ENCODE data around the gene GTF2H1. TPM values are rescaled to one million over a fixed set of nuclear protein-coding genes. Genes with fewer than 3 reads are reported as not detected.
"Not testable (repeated sequence)": the region's sequence is repeated elsewhere in the genome, so short reads cannot be mapped to it uniquely, and the experiment has no call there.

GTF2H1 gene
- total RNA-seq, 4 donors from 2014 or later: 46.4 to 73.0 (median 53.5) TPM

- peak within 1 kb of the TSS; percentile 96 for H3K4me3 ChIP-seq (ENCODE audit: low read depth, poor library complexity, severe bottlenecking)
- intact Hi-C loops (cut with DNase I; ENCODE audit: low total_unique reads): loop anchor here (10.0 kb wide), 1 partner anchor 70 kb away; the partner anchor contains the start of genes GTF2H1 and HPS5
- TF ChIP-seq CTCF (IDR thresholded peaks at IDR 0.05) (no peak), POLR2A (IDR thresholded peaks at IDR 0.05) (peak in 1 of 2 donors; percentile 94)
- DNase-seq (ENCODE audit: low spot score in 2 of 2): peak; percentile 97 to 100
- WGBS, 2 donors: 1% methylated on average over 15 to 60 of the region's 60 CpGs
Observed at GRCh38 chr11:18394275-18394927, 72.0 kb downstream of the GTF2H1 start, which contains the start of gene LDHA. LDHA (plus strand) TSS chr11:18394563; CDS start chr11:18396843, 2,280 bp downstream.

- 1% methylated on average over 33 to 36 of the region's 36 CpGs for WGBS, 2 donors
- intact Hi-C loops (cut with DNase I; ENCODE audit: low total_unique reads): loop anchor here (10.0 kb wide), 1 partner anchor 70 kb away; the partner anchor contains the start of genes GTF2H1 and HPS5
- H3K4me3 ChIP-seq (ENCODE audit: low read depth, poor library complexity, severe bottlenecking): peak overlapping the region; percentile 96
- TF ChIP-seq POLR2A (IDR thresholded peaks at IDR 0.05) (no peak), CTCF (IDR thresholded peaks at IDR 0.05) (no peak)
- DNase-seq (ENCODE audit: low spot score in 2 of 2): no peak
Observed at GRCh38 chr11:18394928-18395734, 72.8 kb downstream of the GTF2H1 start.

GRCh38 chr11:18395735-18396504 is 73.6 kb downstream of the GTF2H1 start:
- peak overlapping the region; percentile 96 for H3K4me3 ChIP-seq (ENCODE audit: low read depth, poor library complexity, severe bottlenecking)
- 0 to 1% methylated on average over 43 to 46 of the region's 46 CpGs for WGBS, 2 donors
- intact Hi-C loops (cut with DNase I; ENCODE audit: low total_unique reads): loop anchor here (10.0 kb wide), 1 partner anchor 71 kb away; the partner anchor contains the start of genes GTF2H1 and HPS5
- TF ChIP-seq CTCF (IDR thresholded peaks at IDR 0.05) (no peak), POLR2A (IDR thresholded peaks at IDR 0.05) (no peak)
- DNase-seq (ENCODE audit: low spot score in 2 of 2): peak; percentile 98 to 99

GRCh38 chr11:18397921-18398320 is 75.6 kb downstream of the GTF2H1 start:
- intact Hi-C loops (cut with DNase I; ENCODE audit: low total_unique reads): loop anchor here (10.0 kb wide), 1 partner anchor 73 kb away; the partner anchor contains the start of genes GTF2H1 and HPS5
- DNase-seq (ENCODE audit: low spot score in 2 of 2): no peak
- H3K4me3 ChIP-seq (ENCODE audit: low read depth, poor library complexity, severe bottlenecking): no peak overlapping the region
- TF ChIP-seq POLR2A (IDR thresholded peaks at IDR 0.05) (no peak), CTCF (IDR thresholded peaks at IDR 0.05) (no peak)
- 87 to 90% methylated on average over 3 of the region's 3 CpGs for WGBS, 2 donors

- WGBS, 2 donors: 95% methylated on average over 9 of the region's 9 CpGs
- intact Hi-C loops (cut with DNase I; ENCODE audit: low total_unique reads); DNase-seq (ENCODE audit: low spot score in 2 of 2); H3K4me3 ChIP-seq (ENCODE audit: low read depth, poor library complexity, severe bottlenecking): not testable (repeated sequence)
Observed at GRCh38 chr11:18401077-18401476, 78.7 kb downstream of the GTF2H1 start.
